DOHH2 (cell line): ENCODE measurements around the gene WARS2.

ENCODE experiments used
- H3F3A ChIP-seq: fragments of 200-600 bp; sonication (generic), shearing (Covaris generic); 2 replicates; pipeline ENCODE4 v1.6.0; 2016; ENCODE audit warnings: antibody characterized with exemption, mild to moderate bottlenecking; ENCODE audit not compliant: control insufficient read depth, insufficient read depth
- H3K27ac ChIP-seq: fragments of 200-600 bp; sonication (generic); 2 replicates; pipeline ENCODE4 v1.5.1; 2014; ENCODE audit warnings: low read depth, mild to moderate bottlenecking, low read length, moderate library complexity
- H3K27me3 ChIP-seq: fragments of 200-600 bp; sonication (generic); 2 replicates; pipeline ENCODE4 v1.6.1; 2014; ENCODE audit warnings: mild to moderate bottlenecking, low read length, mixed read lengths; ENCODE audit not compliant: control insufficient read depth
- H3K36me3 ChIP-seq: fragments of 200-600 bp; sonication (generic); 2 replicates; pipeline ENCODE4 v1.6.1; 2014; ENCODE audit warnings: mild to moderate bottlenecking, low read length, moderate library complexity, mixed read lengths; ENCODE audit not compliant: control insufficient read depth
- H3K4me1 ChIP-seq: fragments of 200-600 bp; sonication (generic); 2 replicates; pipeline ENCODE4 v1.6.1; 2014; ENCODE audit warnings: mild to moderate bottlenecking, low read length, mixed read lengths; ENCODE audit not compliant: control insufficient read depth
- H3K4me2 ChIP-seq: fragments of 200-600 bp; sonication (generic); 2 replicates; pipeline ENCODE4 v1.6.0; 2014; ENCODE audit warnings: mild to moderate bottlenecking, low read length, moderate library complexity
- H3K4me3 ChIP-seq: fragments of 200-600 bp; sonication (generic); 2 replicates; pipeline ENCODE4 v1.5.1; 2014; ENCODE audit warnings: mild to moderate bottlenecking, low read length, mixed read lengths
- H3K79me2 ChIP-seq: fragments of 200-600 bp; sonication (generic); 2 replicates; pipeline ENCODE4 v1.6.1; 2014; ENCODE audit warnings: mild to moderate bottlenecking, low read length, mixed read lengths; ENCODE audit not compliant: control insufficient read depth
- H3K9me2 ChIP-seq: fragments of 200-600 bp; sonication (generic); replicated peaks from 2 replicates; pipeline ENCODE4 v1.6.1; 2014; ENCODE audit warnings: mild to moderate bottlenecking, low read length, mixed read lengths; ENCODE audit not compliant: control insufficient read depth
- H3K9me3 ChIP-seq: fragments of 200-600 bp; sonication (generic); 2 replicates; pipeline ENCODE4 v1.6.1; 2014; ENCODE audit warnings: antibody characterized with exemption, low read length, mixed read lengths; ENCODE audit not compliant: control insufficient read depth, insufficient read depth
- H4K20me1 ChIP-seq: fragments of 200-600 bp; sonication (generic); 2 replicates; pipeline ENCODE4 v1.6.0; 2014; ENCODE audit warnings: low read depth, mild to moderate bottlenecking, antibody characterized with exemption, low read length, moderate library complexity; ENCODE audit not compliant: control insufficient read depth, insufficient read depth
- CTCF ChIP-seq: fragments of 200-600 bp; sonication (generic); IDR thresholded peaks from one replicate; pipeline ENCODE4 v1.5.1; 2014; ENCODE audit warnings: antibody characterized with exemption, mild to moderate bottlenecking, low read depth, low read length; ENCODE audit not compliant: poor library complexity, severe bottlenecking
- EZH2phosphoT487 ChIP-seq: fragments of 200-600 bp; sonication (generic); IDR thresholded peaks from 2 replicates; pipeline ENCODE4 v1.6.1; 2017; ENCODE audit warnings: borderline replicate concordance, mild to moderate bottlenecking, antibody characterized with exemption, low read length, moderate library complexity, mixed read lengths

WARS2 gene

GRCh38 chr1:119150150-119150549 is 9.7 kb upstream of the WARS2 start:
- no peak overlapping the region for H3K4me2 ChIP-seq
- H3K79me2 ChIP-seq, result no peaks in the 10 kb centered on the region
- H3K4me1 ChIP-seq, result no peaks in the 10 kb centered on the region
- no peaks in the 10 kb centered on the region for H3K9me2 ChIP-seq
- H3K9me3 ChIP-seq, result no peaks in the 10 kb centered on the region
- no peaks in the 10 kb centered on the region for H3K27me3 ChIP-seq
- H3K36me3 ChIP-seq, result no peaks in the 10 kb centered on the region
- no peak overlapping the region for H3K27ac ChIP-seq
- TF ChIP-seq CTCF, result no peak
- no peak for TF ChIP-seq EZH2phosphoT487
- H4K20me1 ChIP-seq, result no peaks in the 10 kb centered on the region
- H3F3A ChIP-seq, result no peaks in the 10 kb centered on the region
- H3K4me3 ChIP-seq, result no peak overlapping the region

GRCh38 chr1:119147661-119148090 is 7.2 kb upstream of the WARS2 start:
- Histone ChIP-seq H4K20me1 (no peaks in the 10 kb centered on the region), H3K9me3 (no peaks in the 10 kb centered on the region), H3F3A (no peaks in the 10 kb centered on the region), H3K4me3 (no peak overlapping the region), H3K79me2 (no peaks in the 10 kb centered on the region), H3K27me3 (no peaks in the 10 kb centered on the region), H3K36me3 (peaks cover 4% of the 10 kb centered on the region; the same call in 1 of the 2 replicates), H3K4me2 (no peak overlapping the region), H3K27ac (no peak overlapping the region), H3K4me1 (no peaks in the 10 kb centered on the region), H3K9me2 (no peaks in the 10 kb centered on the region)
- no peak for TF ChIP-seq CTCF
- no peak for TF ChIP-seq EZH2phosphoT487

- Histone ChIP-seq H3K9me2 (no peaks in the 10 kb centered on the region), H4K20me1 (no peaks in the 10 kb centered on the region), H3K79me2 (peaks cover 9% of the 10 kb centered on the region), H3K36me3 (peaks cover 4% of the 10 kb centered on the region; the same call in 1 of the 2 replicates), H3K9me3 (no peaks in the 10 kb centered on the region), H3K4me1 (peaks cover 9% of the 10 kb centered on the region), H3K4me2 (no peak overlapping the region), H3K27ac (no peak overlapping the region), H3F3A (no peaks in the 10 kb centered on the region), H3K27me3 (no peaks in the 10 kb centered on the region), H3K4me3 (no peak overlapping the region)
- TF ChIP-seq EZH2phosphoT487, result no peak
- no peak for TF ChIP-seq CTCF
Observed at GRCh38 chr1:119146466-119146865, 6.0 kb upstream of the WARS2 start.

DNA sequence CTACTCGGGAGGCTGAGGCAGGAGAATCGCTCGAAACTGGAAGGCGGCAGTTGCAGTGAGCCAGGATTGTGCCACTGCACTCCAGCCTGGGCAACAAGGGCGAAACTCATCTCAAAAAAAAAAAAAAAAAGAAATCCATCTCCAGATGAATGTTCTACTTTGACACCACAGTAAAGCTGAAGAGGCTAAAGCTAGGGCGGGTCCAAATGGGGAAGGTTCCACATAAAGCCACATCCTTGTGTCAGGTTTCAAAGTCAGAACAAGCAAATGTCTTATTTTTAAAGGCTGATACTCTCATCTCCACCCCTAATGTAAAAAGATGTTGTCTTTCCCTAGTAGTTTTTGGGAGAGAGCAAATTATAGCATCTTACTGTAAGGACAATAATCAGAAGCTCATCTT is 4.4 kb upstream of the WARS2 start:
- Histone ChIP-seq H4K20me1 (no peaks in the 10 kb centered on the region), H3K27me3 (no peaks in the 10 kb centered on the region), H3K27ac (no peak overlapping the region), H3K4me3 (no peak overlapping the region), H3K36me3 (peaks cover 8% of the 10 kb centered on the region; the same call in 1 of the 2 replicates), H3K9me2 (no peaks in the 10 kb centered on the region), H3K4me1 (peaks cover 14% of the 10 kb centered on the region), H3F3A (no peaks in the 10 kb centered on the region), H3K9me3 (no peaks in the 10 kb centered on the region), H3K79me2 (peaks cover 17% of the 10 kb centered on the region), H3K4me2 (no peak overlapping the region)
- no peak for TF ChIP-seq CTCF
- no peak for TF ChIP-seq EZH2phosphoT487
